ENCODE results near the gene MGAT4B.
"Not testable (repeated sequence)": the region's sequence is repeated elsewhere in the genome, so short reads cannot be mapped to it uniquely, and the experiment has no call there.

MGAT4B gene

GRCh38 chr5:179792612-179793467 lies 13.8 kb downstream of the MGAT4B start:
- H3K4me3 ChIP-seq (ENCODE audit: low read depth, low read length) = no peak overlapping the region

GRCh38 chr5:179791881-179792611 lies 14.6 kb downstream of the MGAT4B start:
- H3K4me3 ChIP-seq (ENCODE audit: low read depth, low read length) = no peak overlapping the region
- no peak for TF ChIP-seq CTCF (IDR thresholded peaks at IDR 0.05; ENCODE audit: low read depth, low read length)

More at GRCh38 chr5:179792612-179793467, 13.8 kb downstream of the MGAT4B start:
- TF ChIP-seq CTCF (IDR thresholded peaks at IDR 0.05; ENCODE audit: low read depth, low read length) = no peak

- H3K4me3 ChIP-seq (ENCODE audit: low read depth, low read length) = not testable (repeated sequence)
Measured at GRCh38 chr5:179789278-179789677, 17.4 kb downstream of the MGAT4B start.

- H3K4me3 ChIP-seq (ENCODE audit: low read depth, low read length) = no peak overlapping the region
- no peak for TF ChIP-seq CTCF (IDR thresholded peaks at IDR 0.05; ENCODE audit: low read depth, low read length)
Measured at GRCh38 chr5:179788193-179788854, 18.3 kb downstream of the MGAT4B start.

GRCh38 chr5:179786861-179787260 lies 19.8 kb downstream of the MGAT4B start:
- no peak for TF ChIP-seq CTCF (IDR thresholded peaks at IDR 0.05; ENCODE audit: low read depth, low read length)
- no peak overlapping the region for H3K4me3 ChIP-seq (ENCODE audit: low read depth, low read length)

GRCh38 chr5:179783128-179783527 lies 23.5 kb downstream of the MGAT4B start:
- no peak for TF ChIP-seq CTCF (IDR thresholded peaks at IDR 0.05; ENCODE audit: low read depth, low read length)
- no peak overlapping the region for H3K4me3 ChIP-seq (ENCODE audit: low read depth, low read length)

- no peak overlapping the region for H3K4me3 ChIP-seq (ENCODE audit: low read depth, low read length)
- no peak for TF ChIP-seq CTCF (IDR thresholded peaks at IDR 0.05; ENCODE audit: low read depth, low read length)
Measured at GRCh38 chr5:179781846-179782245, 24.8 kb downstream of the MGAT4B start.

Measured in WI38 (cell line).